Esophagus squamous epithelium (tissue), 5 donors: Measurements from ENCODE around the gene CTNNA2. TPM values are rescaled to one million over a fixed set of nuclear protein-coding genes. Genes with fewer than 3 reads are reported as not detected.

Experiments used
- DNase-seq: peaks from one replicate; lab custom pipeline; 2025; lab: John Stamatoyannopoulos, UW
- H3K27ac ChIP-seq, 4 donors: fragments of 200-600 bp; sonication (generic); one replicate each; pipeline ENCODE4 v1.5.1; 2016 to 2019; ENCODE audit warnings: mild to moderate bottlenecking in 1 of 4
- H3K27me3 ChIP-seq, 4 donors: fragments of 200-600 bp; sonication (generic); 1 replicate in 3 of 4; 2 replicates in 1 of 4; pipeline versions ENCODE4 v1.5.1 to v1.6.0; 2017 to 2021; ENCODE audit warnings: antibody characterized with exemption in 1 of 4
- H3K36me3 ChIP-seq, 3 donors: fragments of 200-600 bp; sonication (generic); one replicate each; pipeline ENCODE4 v1.5.1; 2016 to 2019
- H3K4me1 ChIP-seq, 3 donors: fragments of 200-600 bp; sonication (generic); one replicate each; pipeline ENCODE4 v1.5.1; 2017 to 2019
- H3K4me3 ChIP-seq, 4 donors: fragments of 200-600 bp; sonication (generic); 1 replicate in 3 of 4; 2 replicates in 1 of 4; pipeline ENCODE4 v1.5.1; 2016 to 2019; ENCODE audit warnings: mild to moderate bottlenecking in 2 of 4, moderate library complexity in 1 of 4
- H3K9me3 ChIP-seq, 3 donors: fragments of 200-600 bp; sonication (generic); one replicate each; pipeline ENCODE4 v1.5.1; 2016 to 2019
- CTCF ChIP-seq, 6 experiments: fragments of 450-650 bp in 4 of 6; fragments of 200-600 bp in 2 of 6; sonication (generic) in 2 of 6; IDR thresholded peaks; one replicate each; pipeline ENCODE4 v1.5.1; 2016 to 2019; ENCODE audit warnings: antibody characterized with exemption in 6 of 6, mild to moderate bottlenecking in 4 of 6, moderate library complexity in 4 of 6
- POLR2A ChIP-seq, 4 donors: fragments of 450-650 bp; IDR thresholded peaks; one replicate each; pipeline ENCODE4 v1.6.1; 2017; ENCODE audit warnings: antibody characterized with exemption in 4 of 4, mild to moderate bottlenecking in 4 of 4, moderate library complexity in 3 of 4
- WGBS, 2 donors: methylation state at CpG; one replicate each; pipeline ENCODE4 v1.1.5; 2018; 5-methylcytosine and 5-hydroxymethylcytosine counted together
- intact Hi-C: fragments of 100-400 bp; cut with DNase I; formaldehyde crosslinking; loops from one replicate; pipeline ENCODE4 v1.15.0; 2022
- total RNA-seq, 4 donors: library from RNA; depleted of rRNA; stranded (reverse); fragments of >200 nt; gene quantifications; one replicate each; pipeline ENCODE4 v1.1.0, GENCODE V29; 2016
- donor health status: DM: yes; HTN: yes; CAD: no.

The CTNNA2 gene
- total RNA-seq, 4 donors from 2014 or later, result not detected

- TF ChIP-seq POLR2A (IDR thresholded peaks at IDR 0.05), result no peak
- TF ChIP-seq CTCF (IDR thresholded peaks at IDR 0.05), result no peak
- Histone ChIP-seq H3K27me3 (no peaks in the 10 kb centered on the region), H3K36me3 (no peaks in the 10 kb centered on the region), H3K4me1 (no peaks in the 10 kb centered on the region), H3K4me3 (no peak overlapping the region), H3K27ac (no peak overlapping the region), H3K9me3 (no peaks in the 10 kb centered on the region)
- intact Hi-C loops, result no loop called here
- 40 to 44% methylated on average over 1 of the region's 1 CpG for WGBS, 2 donors
- no peak for DNase-seq
Observed at GRCh38 chr2:79833235-79833878, 320.5 kb downstream of the CTNNA2 start.

DNA sequence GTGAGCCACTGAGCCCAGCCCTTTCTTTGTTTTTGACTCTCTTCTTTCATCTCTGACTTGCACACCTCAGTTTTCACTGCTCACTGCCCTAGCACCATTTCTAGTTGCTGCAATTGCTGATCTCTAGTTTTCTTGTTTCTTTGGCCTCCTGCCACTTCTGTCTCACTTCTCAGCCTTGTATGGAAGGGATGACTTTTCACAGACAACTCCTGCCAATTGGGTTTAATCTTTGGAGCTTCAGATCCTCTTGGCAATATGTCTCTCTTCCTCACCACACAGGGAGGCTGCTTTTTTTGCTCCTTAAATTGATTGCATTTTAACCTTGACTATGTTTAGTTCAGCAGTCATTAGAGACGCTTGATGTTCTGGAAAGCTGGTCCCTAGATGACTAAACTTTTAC is 323.1 kb downstream of the CTNNA2 start:
- Histone ChIP-seq H3K4me3 (no peak overlapping the region), H3K9me3 (no peaks in the 10 kb centered on the region), H3K27ac (no peak overlapping the region), H3K36me3 (no peaks in the 10 kb centered on the region), H3K4me1 (no peaks in the 10 kb centered on the region), H3K27me3 (no peaks in the 10 kb centered on the region)
- WGBS, 2 donors, result 64 to 69% methylated on average over 1 of the region's 1 CpG
- no peak for DNase-seq
- intact Hi-C loops, result no loop called here
- TF ChIP-seq POLR2A (IDR thresholded peaks at IDR 0.05) (no peak), CTCF (IDR thresholded peaks at IDR 0.05) (no peak)

DNA sequence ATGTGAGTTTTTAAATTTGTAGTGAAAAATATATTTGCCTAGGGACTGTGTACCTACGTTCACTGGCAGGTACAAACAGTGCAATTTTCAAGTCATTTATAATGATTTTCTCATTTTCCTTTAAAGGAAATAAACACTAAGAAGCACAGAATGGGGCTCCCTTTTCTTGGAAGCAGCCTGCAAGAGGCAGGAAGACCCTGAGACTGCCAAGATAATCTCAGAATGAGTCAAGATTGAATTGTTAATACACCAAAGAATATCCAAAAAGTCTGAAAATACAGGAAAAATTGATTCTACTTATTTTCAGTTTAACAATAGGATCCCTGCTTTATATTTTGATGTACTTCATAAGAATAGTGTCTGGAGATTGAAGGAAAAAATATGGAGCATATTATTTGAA is 331.2 kb downstream of the CTNNA2 start:
- H3K27me3 ChIP-seq, result no peaks in the 10 kb centered on the region
- H3K9me3 ChIP-seq, result no peaks in the 10 kb centered on the region
- H3K4me3 ChIP-seq, result no peak overlapping the region
- no peak overlapping the region for H3K27ac ChIP-seq
- DNase-seq, result no peak
- intact Hi-C loops, result no loop called here
- no peak for TF ChIP-seq CTCF (IDR thresholded peaks at IDR 0.05)
- no peaks in the 10 kb centered on the region for H3K36me3 ChIP-seq
- H3K4me1 ChIP-seq, result no peaks in the 10 kb centered on the region
- WGBS, 2 donors, result 5 to 18% methylated on average over 1 of the region's 1 CpG

DNA sequence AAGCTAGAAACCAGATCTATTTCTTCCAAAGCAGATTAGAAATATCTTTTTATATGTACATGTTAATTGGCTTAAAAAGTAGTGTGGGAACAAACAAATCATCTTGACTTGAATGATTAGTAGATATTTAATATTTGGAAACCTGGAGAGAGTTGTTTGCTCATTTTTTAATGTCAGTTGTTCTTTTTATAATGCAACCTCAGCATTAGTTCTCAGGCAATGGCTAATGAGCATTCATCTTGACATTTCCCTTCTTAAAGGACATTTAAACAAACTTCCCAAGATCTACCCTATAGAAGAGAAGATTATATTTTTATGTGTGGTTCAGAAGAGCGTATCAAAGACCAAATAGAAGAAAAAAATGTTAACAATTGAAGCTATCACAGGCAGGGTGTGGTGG is 334.0 kb downstream of the CTNNA2 start:
- Histone ChIP-seq H3K4me3 (no peak overlapping the region), H3K27me3 (no peaks in the 10 kb centered on the region), H3K4me1 (no peaks in the 10 kb centered on the region), H3K9me3 (no peaks in the 10 kb centered on the region), H3K36me3 (no peaks in the 10 kb centered on the region), H3K27ac (no peak overlapping the region)
- DNase-seq, result no peak
- intact Hi-C loops, result no loop called here
- 25 to 36% methylated on average over 1 of the region's 1 CpG for WGBS, 2 donors
- TF ChIP-seq POLR2A (IDR thresholded peaks at IDR 0.05) (no peak), CTCF (IDR thresholded peaks at IDR 0.05) (no peak)

DNA sequence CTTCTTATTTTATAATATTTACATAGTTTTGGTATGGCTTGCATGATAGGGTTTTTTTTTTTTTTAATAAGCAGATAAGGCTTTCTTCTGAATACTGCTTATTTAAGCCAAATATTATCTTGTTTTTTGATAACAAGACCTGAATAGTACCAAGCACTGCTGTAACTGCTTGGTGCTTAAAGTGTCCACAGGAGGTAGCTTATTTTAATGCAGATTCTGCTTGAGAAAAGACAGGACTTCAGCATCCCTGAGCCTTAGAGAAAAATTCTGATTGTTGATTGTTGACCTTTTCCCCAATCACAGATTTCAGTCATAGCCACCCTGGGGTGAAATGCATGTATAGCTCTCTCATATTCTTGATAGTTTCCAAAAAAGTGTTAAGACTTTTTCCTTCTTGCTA is 336.4 kb downstream of the CTNNA2 start:
- no peaks in the 10 kb centered on the region for H3K9me3 ChIP-seq
- H3K4me3 ChIP-seq, result no peak overlapping the region
- H3K27ac ChIP-seq, result no peak overlapping the region
- DNase-seq, result no peak
- no peak for TF ChIP-seq POLR2A (IDR thresholded peaks at IDR 0.05)
- TF ChIP-seq CTCF (IDR thresholded peaks at IDR 0.05), result no peak
- no peaks in the 10 kb centered on the region for H3K27me3 ChIP-seq
- H3K36me3 ChIP-seq, result no peaks in the 10 kb centered on the region
- no peaks in the 10 kb centered on the region for H3K4me1 ChIP-seq
- intact Hi-C loops, result no loop called here
